ENCODE data around the gene RIC3.

RIC3 gene

GRCh38 chr11:8168485-8169257 is at the start of gene RIC3:
Gene RIC3, minus strand, starts transcription at chr11:8169025. Its CDS starts 36 bp downstream, at chr11:8168989.
- peak; percentile 51 to 58 for DNase-seq

- DNase-seq, result no peak
These were observed 49.6 kb upstream of the RIC3 start for GRCh38 chr11:8218409-8218808.

GRCh38 chr11:8217926-8218325 is 49.1 kb upstream of the RIC3 start:
- no peak for DNase-seq

- DNase-seq, result no peak
These were observed 48.3 kb upstream of the RIC3 start for GRCh38 chr11:8217136-8217535.

- no peak for DNase-seq
These were observed 44.6 kb upstream of the RIC3 start for GRCh38 chr11:8213376-8213775.

- peak in 1 of 2 experiments; percentile 15 for DNase-seq
These were observed 40.5 kb upstream of the RIC3 start for GRCh38 chr11:8209208-8209807.

GRCh38 chr11:8207080-8208000 is 38.5 kb upstream of the RIC3 start:
- DNase-seq, result no peak

GRCh38 chr11:8206251-8207079 is 37.6 kb upstream of the RIC3 start:
- no peak for DNase-seq

GRCh38 chr11:8205566-8205965 is 36.7 kb upstream of the RIC3 start:
- no peak for DNase-seq

GRCh38 chr11:8204596-8204995 is 35.8 kb upstream of the RIC3 start:
- no peak for DNase-seq

- DNase-seq, result no peak
These were observed 35.2 kb upstream of the RIC3 start for GRCh38 chr11:8204025-8204424.

- DNase-seq, result no peak
These were observed 34.5 kb upstream of the RIC3 start for GRCh38 chr11:8203414-8203715.

GRCh38 chr11:8202516-8203413 is 33.9 kb upstream of the RIC3 start:
- DNase-seq, result no peak

- DNase-seq, result no peak
These were observed 33.0 kb upstream of the RIC3 start for GRCh38 chr11:8201644-8202365.

- DNase-seq, result no peak
These were observed 30.9 kb upstream of the RIC3 start for GRCh38 chr11:8199676-8200075.

- no peak for DNase-seq
These were observed 27.9 kb upstream of the RIC3 start for GRCh38 chr11:8196749-8197148.

GRCh38 chr11:8194956-8195355 is 26.1 kb upstream of the RIC3 start:
- DNase-seq, result no peak

GRCh38 chr11:8192896-8193209 is 24.0 kb upstream of the RIC3 start:
- DNase-seq, result no peak

GRCh38 chr11:8192016-8192895 is 23.4 kb upstream of the RIC3 start:
- DNase-seq, result peak; percentile 8 to 37

- no peak for DNase-seq
These were observed 21.6 kb upstream of the RIC3 start for GRCh38 chr11:8190431-8190830.

Data from stimulated activated CD4-positive, alpha-beta T cell treated with anti-CD3 and anti-CD28 coated beads, Interleukin-4, amount 100 ng/mL, for 4 hours (primary cell).